ENCODE measurements around the gene KCTD4.

The KCTD4 gene

DNA sequence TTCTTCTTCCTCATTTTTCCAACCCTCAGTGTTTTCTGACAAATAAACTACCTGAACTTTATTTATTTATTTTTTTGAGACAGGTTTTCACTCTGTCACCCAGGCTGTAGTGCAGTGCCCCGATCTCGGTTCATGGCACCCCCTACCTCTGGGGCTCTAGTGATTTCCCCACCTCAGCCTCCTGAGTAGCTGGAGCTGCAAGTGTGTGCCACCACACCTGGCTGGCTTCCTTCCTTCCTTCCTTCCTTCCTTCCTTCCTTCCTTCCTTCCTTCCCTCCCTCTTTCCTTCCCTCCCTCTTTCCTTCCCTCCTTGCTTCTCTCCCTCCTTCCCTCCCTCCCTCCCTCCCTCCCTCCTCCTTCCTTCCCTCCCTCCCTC, 32.3 kb downstream of the KCTD4 start:
- no peak overlapping the region for H3K4me3 ChIP-seq (ENCODE audit: low read length)

DNA sequence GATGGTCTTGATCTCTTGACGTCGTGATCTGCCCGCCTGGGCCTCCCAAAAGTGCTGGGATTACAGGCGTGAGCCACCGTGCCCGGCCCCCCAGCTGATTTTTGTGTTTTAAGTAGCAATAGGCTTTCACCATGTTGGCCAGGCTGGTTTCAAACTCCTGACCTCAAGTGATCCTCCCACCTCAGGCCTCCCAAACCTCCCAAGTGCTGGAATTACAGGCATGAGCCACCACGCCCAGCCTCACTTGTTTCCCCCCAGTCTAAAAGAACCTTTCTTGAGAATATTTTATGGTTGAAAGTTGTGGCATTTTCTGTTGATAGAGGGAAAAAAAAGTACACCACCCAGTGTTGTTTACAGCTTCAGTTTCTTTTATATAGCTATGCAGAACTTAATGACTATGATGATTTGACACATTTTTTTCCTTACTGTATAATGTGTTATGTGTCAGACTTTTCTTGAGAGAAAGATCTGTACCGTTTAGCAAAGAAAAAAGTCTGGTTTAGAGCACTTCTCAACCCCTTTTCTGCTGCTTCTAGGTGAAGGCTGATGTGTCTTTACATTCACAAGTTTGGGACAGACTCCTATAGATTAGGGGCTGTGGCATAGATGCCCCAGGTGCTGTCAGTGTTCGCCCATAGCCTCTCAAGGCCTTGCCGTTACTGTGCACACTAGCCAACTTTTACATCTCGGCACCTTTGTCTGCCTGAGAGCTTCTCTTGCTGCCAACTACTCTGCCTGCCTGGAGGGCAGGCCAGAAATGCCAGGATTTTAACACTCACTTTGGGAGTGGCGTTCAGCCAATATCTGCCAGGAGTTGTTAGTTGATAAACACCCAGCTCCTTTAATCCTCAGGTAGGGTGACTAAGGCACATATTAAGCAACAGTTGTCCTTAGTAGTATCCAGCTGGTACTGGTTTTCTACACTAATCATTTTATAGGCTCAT, 33.0 kb downstream of the KCTD4 start:
- Histone ChIP-seq H3K36me3 (ENCODE audit: control insufficient read depth, insufficient read depth, low read length, severe bottlenecking) (no peaks in the 10 kb centered on the region), H3K9me3 (ENCODE audit: control insufficient read depth, low read length) (no peaks in the 10 kb centered on the region), H3K9ac (ENCODE audit: low read length) (no peak overlapping the region), H3K27me3 (replicated peaks; ENCODE audit: control insufficient read depth, insufficient read depth, low read length) (no peaks in the 10 kb centered on the region), H3K4me1 (ENCODE audit: control insufficient read depth, insufficient read depth, low read length) (peaks cover 9% of the 10 kb centered on the region), H3K4me3 (ENCODE audit: low read length) (no peak overlapping the region)
- DNase-seq (ENCODE audit: low read depth), result peak; percentile 35

More for the DNA sequence above, 32.3 kb downstream of the KCTD4 start:
- DNase-seq (ENCODE audit: low read depth), result no peak
- no peaks in the 10 kb centered on the region for H3K36me3 ChIP-seq (ENCODE audit: control insufficient read depth, insufficient read depth, low read length, severe bottlenecking)
- H3K9ac ChIP-seq (ENCODE audit: low read length), result no peak overlapping the region
- H3K9me3 ChIP-seq (ENCODE audit: control insufficient read depth, low read length), result no peaks in the 10 kb centered on the region
- H3K27me3 ChIP-seq (replicated peaks; ENCODE audit: control insufficient read depth, insufficient read depth, low read length), result no peaks in the 10 kb centered on the region
- peaks cover 3% of the 10 kb centered on the region for H3K4me1 ChIP-seq (ENCODE audit: control insufficient read depth, insufficient read depth, low read length)

DNA sequence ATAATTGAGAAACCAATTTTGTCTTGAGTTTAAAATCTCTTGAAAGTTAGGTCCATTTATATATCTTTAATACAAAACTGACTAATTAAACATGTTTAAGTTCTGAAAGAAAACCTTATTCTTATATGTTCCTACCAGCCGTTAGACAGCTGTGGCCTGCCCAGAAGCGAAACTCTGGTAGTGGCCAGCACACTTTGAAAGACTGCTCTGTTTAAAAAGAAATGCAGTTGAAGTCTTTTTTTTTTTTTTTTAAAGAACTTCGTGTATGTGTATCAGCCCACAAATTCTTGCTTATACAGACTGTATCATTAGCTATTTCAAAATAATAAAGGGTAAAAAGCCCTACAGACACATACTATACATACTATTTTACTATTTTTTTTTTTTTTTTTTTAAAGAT, 34.0 kb downstream of the KCTD4 start:
- no peaks in the 10 kb centered on the region for H3K9me3 ChIP-seq (ENCODE audit: control insufficient read depth, low read length)
- peaks cover 18% of the 10 kb centered on the region for H3K4me1 ChIP-seq (ENCODE audit: control insufficient read depth, insufficient read depth, low read length)
- no peaks in the 10 kb centered on the region for H3K36me3 ChIP-seq (ENCODE audit: control insufficient read depth, insufficient read depth, low read length, severe bottlenecking)
- no peaks in the 10 kb centered on the region for H3K27me3 ChIP-seq (replicated peaks; ENCODE audit: control insufficient read depth, insufficient read depth, low read length)
- no peak for DNase-seq (ENCODE audit: low read depth)
- no peak overlapping the region for H3K4me3 ChIP-seq (ENCODE audit: low read length)
- H3K9ac ChIP-seq (ENCODE audit: low read length), result no peak overlapping the region

DNA sequence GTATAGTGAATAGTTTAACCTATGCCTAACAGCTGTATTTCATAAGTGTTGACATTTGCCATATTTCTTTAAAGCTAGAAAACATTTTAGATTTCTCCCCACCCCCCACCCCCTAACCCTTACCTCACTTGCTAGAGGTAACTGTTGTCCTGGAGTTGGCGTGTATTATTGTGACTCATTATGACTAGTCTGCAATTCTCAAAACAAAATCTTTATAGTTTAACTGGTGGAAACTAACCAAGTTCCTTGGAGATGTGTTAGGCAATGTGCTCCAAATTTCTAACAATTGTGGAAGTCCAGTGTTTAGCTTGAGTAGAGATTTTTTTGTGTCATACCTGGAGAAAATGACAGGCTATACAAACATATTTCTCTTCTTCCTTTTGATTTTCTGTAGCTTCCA, 38.0 kb downstream of the KCTD4 start:
- Histone ChIP-seq H3K36me3 (ENCODE audit: control insufficient read depth, insufficient read depth, low read length, severe bottlenecking) (no peaks in the 10 kb centered on the region), H3K9ac (ENCODE audit: low read length) (no peak overlapping the region), H3K27me3 (replicated peaks; ENCODE audit: control insufficient read depth, insufficient read depth, low read length) (no peaks in the 10 kb centered on the region), H3K9me3 (ENCODE audit: control insufficient read depth, low read length) (no peaks in the 10 kb centered on the region), H3K4me3 (ENCODE audit: low read length) (no peak overlapping the region), H3K4me1 (ENCODE audit: control insufficient read depth, insufficient read depth, low read length) (peaks cover 19% of the 10 kb centered on the region)
- DNase-seq (ENCODE audit: low read depth), result peak; percentile 75

DNA sequence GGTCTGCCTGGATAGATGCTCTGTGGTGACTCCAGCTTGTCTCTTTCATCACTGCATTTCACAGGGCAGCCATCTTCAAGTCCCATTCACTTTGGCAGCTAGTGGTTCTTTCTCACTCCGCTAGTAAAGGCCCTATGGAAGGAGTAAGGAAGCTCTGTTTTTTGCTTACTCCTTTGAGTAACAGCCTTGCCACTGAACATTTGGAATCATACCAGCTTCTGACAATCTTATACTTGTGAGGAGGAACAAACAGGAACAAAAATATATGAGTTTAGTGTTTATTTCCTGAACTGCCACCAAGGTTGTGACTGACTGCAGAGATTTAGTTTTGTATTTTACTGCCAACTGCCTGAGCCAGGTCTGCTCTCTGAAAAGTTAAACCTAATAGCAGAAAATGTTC, 38.7 kb downstream of the KCTD4 start:
- H3K4me3 ChIP-seq (ENCODE audit: low read length), result peak overlapping the region; percentile 22
- no peaks in the 10 kb centered on the region for H3K27me3 ChIP-seq (replicated peaks; ENCODE audit: control insufficient read depth, insufficient read depth, low read length)
- DNase-seq (ENCODE audit: low read depth), result peak; percentile 18
- H3K9me3 ChIP-seq (ENCODE audit: control insufficient read depth, low read length), result no peaks in the 10 kb centered on the region
- no peaks in the 10 kb centered on the region for H3K36me3 ChIP-seq (ENCODE audit: control insufficient read depth, insufficient read depth, low read length, severe bottlenecking)
- H3K9ac ChIP-seq (ENCODE audit: low read length), result no peak overlapping the region
- H3K4me1 ChIP-seq (ENCODE audit: control insufficient read depth, insufficient read depth, low read length), result peaks cover 19% of the 10 kb centered on the region

DNA sequence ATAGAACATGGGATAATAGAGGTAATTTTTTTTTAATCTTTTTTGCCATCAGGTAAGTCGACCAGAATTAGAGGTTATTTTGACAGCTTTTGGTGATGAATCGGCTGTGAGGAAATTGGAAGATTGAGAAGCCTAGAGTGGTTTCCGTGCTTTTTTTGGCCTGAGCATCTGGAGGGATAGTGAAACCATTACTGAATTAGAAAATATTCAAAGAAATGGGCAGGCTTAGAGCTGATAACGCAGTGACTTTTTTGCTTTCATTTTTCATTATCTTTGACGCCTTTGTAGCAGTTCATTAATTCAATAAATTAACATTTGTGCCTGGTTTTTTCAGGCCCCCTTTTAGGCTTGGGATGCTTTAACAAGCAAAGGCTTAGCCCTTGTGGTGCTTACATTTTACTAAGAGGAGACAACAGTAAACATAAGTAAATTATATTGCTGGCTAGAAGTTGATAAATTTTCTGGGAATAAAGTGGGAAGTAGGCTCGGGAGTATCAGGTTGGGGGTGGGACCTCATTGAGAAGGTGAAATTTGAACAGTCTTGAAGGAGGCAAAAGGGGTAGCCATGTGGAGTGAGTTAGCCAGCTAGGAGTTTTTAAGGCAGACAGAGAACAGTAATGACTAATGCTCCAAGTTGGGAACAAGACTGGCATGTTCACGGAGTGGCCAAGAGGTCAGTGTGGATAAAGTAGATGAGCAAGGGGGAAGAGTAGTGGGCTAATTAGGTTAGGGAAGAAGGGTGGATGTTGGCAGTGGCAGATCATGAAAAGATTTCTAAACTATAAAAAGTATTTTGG, 44.1 kb downstream of the KCTD4 start:
- no peaks in the 10 kb centered on the region for H3K36me3 ChIP-seq (ENCODE audit: control insufficient read depth, insufficient read depth, low read length, severe bottlenecking)
- DNase-seq (ENCODE audit: low read depth), result no peak
- no peaks in the 10 kb centered on the region for H3K9me3 ChIP-seq (ENCODE audit: control insufficient read depth, low read length)
- H3K9ac ChIP-seq (ENCODE audit: low read length), result no peak overlapping the region
- H3K4me3 ChIP-seq (ENCODE audit: low read length), result no peak overlapping the region
- H3K4me1 ChIP-seq (ENCODE audit: control insufficient read depth, insufficient read depth, low read length), result no peaks in the 10 kb centered on the region
- no peaks in the 10 kb centered on the region for H3K27me3 ChIP-seq (replicated peaks; ENCODE audit: control insufficient read depth, insufficient read depth, low read length)

DNA sequence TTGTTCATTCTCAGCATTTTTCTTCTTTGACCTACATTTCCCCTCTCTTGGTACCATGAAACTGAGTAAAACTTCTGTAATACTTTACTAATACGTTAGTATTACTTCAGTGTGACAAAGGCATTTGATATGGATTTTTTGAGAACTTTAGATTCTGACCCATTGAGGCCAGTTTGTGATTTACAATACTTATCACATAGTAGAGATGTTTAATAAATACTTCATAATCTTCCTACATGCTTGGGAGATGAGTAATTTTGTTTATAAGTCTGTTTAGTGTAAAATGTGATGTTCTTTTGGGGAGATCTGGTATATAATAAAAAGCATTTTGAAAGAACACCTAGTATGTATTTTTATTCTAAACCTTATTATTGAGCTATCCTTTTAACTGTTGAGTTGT, 50.9 kb downstream of the KCTD4 start:
- Histone ChIP-seq H3K27me3 (replicated peaks; ENCODE audit: control insufficient read depth, insufficient read depth, low read length) (no peaks in the 10 kb centered on the region), H3K4me3 (ENCODE audit: low read length) (peak overlapping the region; percentile 2), H3K36me3 (ENCODE audit: control insufficient read depth, insufficient read depth, low read length, severe bottlenecking) (no peaks in the 10 kb centered on the region), H3K4me1 (ENCODE audit: control insufficient read depth, insufficient read depth, low read length) (peaks cover 8% of the 10 kb centered on the region), H3K9ac (ENCODE audit: low read length) (no peak overlapping the region), H3K9me3 (ENCODE audit: control insufficient read depth, low read length) (no peaks in the 10 kb centered on the region)
- peak; percentile 19 for DNase-seq (ENCODE audit: low read depth)

DNA sequence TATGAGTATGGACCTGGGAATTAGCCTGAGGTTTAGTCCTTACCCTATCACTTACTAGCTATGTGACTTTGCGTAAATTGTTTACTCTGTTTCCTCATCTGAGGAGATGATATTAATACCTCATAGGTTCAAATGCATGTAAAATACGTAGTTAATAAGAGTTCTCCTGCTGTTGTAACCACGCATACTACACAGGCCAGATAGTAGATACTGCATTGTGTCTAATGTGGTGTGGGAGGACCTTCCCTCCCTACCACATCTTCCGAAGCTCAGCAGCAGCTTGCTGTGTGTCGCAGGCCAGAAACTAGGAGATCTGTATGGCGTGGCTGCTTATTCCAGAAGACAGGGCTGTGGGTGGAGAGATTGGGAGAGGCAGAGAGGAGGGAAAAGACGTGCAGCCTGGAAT, 57.5 kb downstream of the KCTD4 start:
- Histone ChIP-seq H3K9ac (ENCODE audit: low read length) (no peak overlapping the region), H3K27me3 (replicated peaks; ENCODE audit: control insufficient read depth, insufficient read depth, low read length) (no peaks in the 10 kb centered on the region), H3K9me3 (ENCODE audit: control insufficient read depth, low read length) (no peaks in the 10 kb centered on the region), H3K4me1 (ENCODE audit: control insufficient read depth, insufficient read depth, low read length) (peaks cover 9% of the 10 kb centered on the region), H3K36me3 (ENCODE audit: control insufficient read depth, insufficient read depth, low read length, severe bottlenecking) (peaks cover 16% of the 10 kb centered on the region), H3K4me3 (ENCODE audit: low read length) (no peak overlapping the region)
- DNase-seq (ENCODE audit: low read depth), result no peak
